GM19372 (cell line): Measurements from ENCODE around the gene TBX10.
A peak's percentile ranks its signal among the peaks of the same experiment; 100 is the strongest.
"Not testable (repeated sequence)": the region's sequence is repeated elsewhere in the genome, so short reads cannot be mapped to it uniquely, and the experiment has no call there.

Source experiments
- ATAC-seq: cut with Tn5 transposase; IDR thresholded peaks from one replicate; pipeline ENCODE4 v1.9.1; 2021; ENCODE audit warnings: mild to moderate bottlenecking, low read depth, moderate library complexity; ENCODE audit not compliant: unreplicated experiment

The TBX10 gene

GRCh38 chr11:67632982-67633755, 6.4 kb downstream of the TBX10 start:
- ATAC-seq = no peak

- ATAC-seq = no peak
Measured at GRCh38 chr11:67632175-67632981, 7.2 kb downstream of the TBX10 start.

GRCh38 chr11:67631853-67632174, 7.7 kb downstream of the TBX10 start:
- ATAC-seq = no peak

GRCh38 chr11:67631411-67631810, 8.2 kb downstream of the TBX10 start:
- ATAC-seq = no peak

- no peak for ATAC-seq
Measured at GRCh38 chr11:67630943-67631331, 8.6 kb downstream of the TBX10 start.

- peak; percentile 61 for ATAC-seq
Measured at GRCh38 chr11:67630228-67630942, 9.2 kb downstream of the TBX10 start.

GRCh38 chr11:67629386-67630227, 10.0 kb downstream of the TBX10 start, which contains the start of gene NUDT8:
NUDT8 (minus strand) TSS chr11:67629937; CDS start chr11:67629911, 26 bp downstream.
- peak; percentile 59 for ATAC-seq

GRCh38 chr11:67628710-67629385, 10.7 kb downstream of the TBX10 start:
- no peak for ATAC-seq

- ATAC-seq = no peak
Measured at GRCh38 chr11:67627812-67628624, 11.5 kb downstream of the TBX10 start.

GRCh38 chr11:67627441-67627811, 12.1 kb downstream of the TBX10 start:
- no peak for ATAC-seq

- ATAC-seq = no peak
Measured at GRCh38 chr11:67626970-67627369, 12.6 kb downstream of the TBX10 start.

- ATAC-seq = not testable (repeated sequence)
Measured at GRCh38 chr11:67626131-67626833, 13.3 kb downstream of the TBX10 start.

- ATAC-seq = not testable (repeated sequence)
Measured at GRCh38 chr11:67623795-67624194, 15.8 kb downstream of the TBX10 start.

GRCh38 chr11:67622905-67623304, 16.7 kb downstream of the TBX10 start:
- ATAC-seq = not testable (repeated sequence)

- ATAC-seq = not testable (repeated sequence)
Measured at GRCh38 chr11:67621928-67622327, 17.6 kb downstream of the TBX10 start.

- ATAC-seq = not testable (repeated sequence)
Measured at GRCh38 chr11:67620621-67621020, 18.9 kb downstream of the TBX10 start.

- not testable (repeated sequence) for ATAC-seq
Measured at GRCh38 chr11:67619683-67620618, 19.6 kb downstream of the TBX10 start.
